GM10266 (cell line): ENCODE measurements around the gene NRP1.

Source experiments
- DNase-seq: peaks from one replicate; pipeline ENCODE4 v3.0.0; 2012; ENCODE audit errors: extremely low spot score
- CTCF ChIP-seq: IDR thresholded peaks from 2 replicates; pipeline ENCODE4 v1.5.1; 2012; ENCODE audit warnings: mild to moderate bottlenecking, low read depth; ENCODE audit not compliant: control insufficient read depth, insufficient read depth; ENCODE audit errors: missing control alignments

NRP1 gene

DNA sequence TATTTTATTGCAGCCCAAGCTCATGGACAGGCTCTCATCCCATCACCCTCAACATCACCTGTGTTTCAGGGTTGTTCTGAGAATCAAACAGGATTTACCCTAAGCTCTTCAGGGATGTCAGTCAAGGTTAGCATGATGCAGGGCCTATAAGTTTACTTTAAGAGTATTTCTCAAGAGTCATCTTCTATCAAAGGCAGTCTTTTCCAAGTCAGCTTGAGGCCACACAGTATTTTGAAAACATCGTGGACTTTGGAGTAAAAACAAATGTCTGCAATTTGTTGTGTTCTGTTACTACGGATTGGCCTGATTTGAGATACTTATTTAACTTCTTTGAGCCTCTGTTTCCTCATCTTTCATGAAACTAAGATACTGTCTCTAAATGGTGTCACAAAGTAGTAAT lies 42.0 kb upstream of the NRP1 start:
- no peak for DNase-seq
- TF ChIP-seq CTCF: no peak

- no peak for TF ChIP-seq CTCF
- no peak for DNase-seq
Measured at GRCh38 chr10:33373263-33373662, 38.8 kb upstream of the NRP1 start.

GRCh38 chr10:33371234-33371633 lies 36.8 kb upstream of the NRP1 start:
- TF ChIP-seq CTCF: no peak
- no peak for DNase-seq

DNA sequence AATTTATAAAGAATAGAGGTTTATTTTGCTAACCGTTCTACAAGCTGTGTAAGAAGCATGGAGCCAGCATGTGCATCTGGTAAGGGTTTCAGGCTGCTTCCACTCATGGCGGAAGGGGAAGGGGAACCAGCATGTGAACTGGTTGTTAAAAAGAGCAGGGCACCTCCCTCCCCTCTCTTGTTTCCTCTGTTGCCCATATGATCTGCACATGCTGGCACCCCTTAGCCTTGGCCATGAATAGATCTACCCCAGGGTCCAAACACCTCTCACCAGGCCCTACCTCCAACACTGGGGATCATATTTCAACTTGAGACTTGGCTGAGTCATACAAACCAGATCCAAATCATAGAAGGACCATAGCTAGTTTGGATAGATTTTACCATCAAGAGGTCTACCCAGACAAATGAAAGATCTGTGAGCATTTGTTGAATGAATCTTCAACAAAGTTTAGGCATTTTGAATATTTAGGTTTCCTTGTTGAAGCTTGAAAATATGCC lies 36.0 kb upstream of the NRP1 start:
- TF ChIP-seq CTCF: no peak
- DNase-seq: no peak

- DNase-seq: no peak
- TF ChIP-seq CTCF: no peak
Measured at GRCh38 chr10:33368086-33368485, 33.6 kb upstream of the NRP1 start.

DNA sequence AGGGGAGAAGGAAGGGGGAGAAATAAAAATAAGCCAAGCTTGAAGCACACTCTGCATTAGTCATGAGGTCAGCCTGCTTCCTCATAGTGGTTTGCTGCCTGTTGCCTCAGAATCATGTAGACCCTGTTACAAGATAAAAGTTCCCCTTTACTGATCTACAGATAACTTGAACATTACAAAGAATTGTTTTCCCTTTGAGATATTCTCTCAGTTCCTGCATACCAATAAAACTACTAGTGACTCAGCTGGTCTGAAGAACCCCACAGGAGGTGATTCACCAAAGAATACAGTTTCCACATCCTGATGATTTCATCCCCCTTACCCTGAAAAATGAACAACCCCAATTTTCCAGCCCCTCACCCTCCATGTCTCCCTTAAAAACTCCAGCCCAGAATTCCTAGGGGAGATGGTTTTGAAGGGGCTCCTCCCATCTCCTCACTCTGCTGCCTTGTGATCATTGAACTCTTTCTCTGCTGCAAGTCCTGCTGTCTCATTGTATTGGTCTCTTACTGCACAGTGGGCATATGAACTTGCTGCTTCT lies 31.5 kb upstream of the NRP1 start:
- TF ChIP-seq CTCF: no peak
- no peak for DNase-seq

- no peak for DNase-seq
- no peak for TF ChIP-seq CTCF
Measured at GRCh38 chr10:33365301-33365700, 30.8 kb upstream of the NRP1 start.
